OCI-LY1 (cell line): ENCODE measurements around the gene GOLGA8O.
"Not testable (repeated sequence)": the region's sequence is repeated elsewhere in the genome, so short reads cannot be mapped to it uniquely, and the experiment has no call there.

Experiments used
- EZH2 ChIP-seq: fragments of 200-600 bp; sonication (generic), shearing (Covaris generic); IDR thresholded peaks from 2 replicates; pipeline ENCODE4 v1.8.0; 2017; ENCODE audit warnings: borderline replicate concordance, mixed run types, mild to moderate bottlenecking, antibody characterized with exemption, low read length, moderate library complexity, mixed read lengths
- TF ChIP-seq, protein P1 (sequence below): fragments of 200-600 bp; sonication (generic), shearing (Covaris generic); IDR thresholded peaks from 2 replicates; pipeline ENCODE4 v1.5.1; 2017; ENCODE audit warnings: mild to moderate bottlenecking, antibody characterized with exemption, low read length, moderate library complexity, mixed read lengths

DNA sequence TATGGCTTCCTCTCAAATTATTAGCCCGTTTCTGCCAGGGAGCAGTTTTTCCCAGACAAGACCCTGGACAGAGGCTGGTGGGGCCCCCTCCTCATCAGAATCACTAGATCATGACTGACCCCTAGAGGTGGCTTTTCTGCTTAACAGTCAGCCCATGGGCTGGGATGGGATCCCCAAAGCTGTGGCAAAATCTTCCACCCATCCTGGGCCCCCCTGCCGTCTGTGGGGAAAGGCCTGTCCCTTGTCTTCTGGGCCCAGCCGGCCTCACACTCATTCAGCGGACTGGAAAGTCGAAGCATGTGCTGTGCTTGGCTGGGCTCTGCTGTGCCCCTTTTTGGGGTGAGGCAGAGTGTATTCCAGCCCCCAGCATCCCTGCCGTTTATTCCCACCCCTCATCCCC lies 27.9 kb upstream of the GOLGA8O start:
- TF ChIP-seq, protein P1, sequence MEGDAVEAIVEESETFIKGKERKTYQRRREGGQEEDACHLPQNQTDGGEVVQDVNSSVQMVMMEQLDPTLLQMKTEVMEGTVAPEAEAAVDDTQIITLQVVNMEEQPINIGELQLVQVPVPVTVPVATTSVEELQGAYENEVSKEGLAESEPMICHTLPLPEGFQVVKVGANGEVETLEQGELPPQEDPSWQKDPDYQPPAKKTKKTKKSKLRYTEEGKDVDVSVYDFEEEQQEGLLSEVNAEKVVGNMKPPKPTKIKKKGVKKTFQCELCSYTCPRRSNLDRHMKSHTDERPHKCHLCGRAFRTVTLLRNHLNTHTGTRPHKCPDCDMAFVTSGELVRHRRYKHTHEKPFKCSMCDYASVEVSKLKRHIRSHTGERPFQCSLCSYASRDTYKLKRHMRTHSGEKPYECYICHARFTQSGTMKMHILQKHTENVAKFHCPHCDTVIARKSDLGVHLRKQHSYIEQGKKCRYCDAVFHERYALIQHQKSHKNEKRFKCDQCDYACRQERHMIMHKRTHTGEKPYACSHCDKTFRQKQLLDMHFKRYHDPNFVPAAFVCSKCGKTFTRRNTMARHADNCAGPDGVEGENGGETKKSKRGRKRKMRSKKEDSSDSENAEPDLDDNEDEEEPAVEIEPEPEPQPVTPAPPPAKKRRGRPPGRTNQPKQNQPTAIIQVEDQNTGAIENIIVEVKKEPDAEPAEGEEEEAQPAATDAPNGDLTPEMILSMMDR, result not testable (repeated sequence)
- TF ChIP-seq EZH2, result not testable (repeated sequence)
